ENCODE results near the gene SLC25A26.

SLC25A26 gene

DNA sequence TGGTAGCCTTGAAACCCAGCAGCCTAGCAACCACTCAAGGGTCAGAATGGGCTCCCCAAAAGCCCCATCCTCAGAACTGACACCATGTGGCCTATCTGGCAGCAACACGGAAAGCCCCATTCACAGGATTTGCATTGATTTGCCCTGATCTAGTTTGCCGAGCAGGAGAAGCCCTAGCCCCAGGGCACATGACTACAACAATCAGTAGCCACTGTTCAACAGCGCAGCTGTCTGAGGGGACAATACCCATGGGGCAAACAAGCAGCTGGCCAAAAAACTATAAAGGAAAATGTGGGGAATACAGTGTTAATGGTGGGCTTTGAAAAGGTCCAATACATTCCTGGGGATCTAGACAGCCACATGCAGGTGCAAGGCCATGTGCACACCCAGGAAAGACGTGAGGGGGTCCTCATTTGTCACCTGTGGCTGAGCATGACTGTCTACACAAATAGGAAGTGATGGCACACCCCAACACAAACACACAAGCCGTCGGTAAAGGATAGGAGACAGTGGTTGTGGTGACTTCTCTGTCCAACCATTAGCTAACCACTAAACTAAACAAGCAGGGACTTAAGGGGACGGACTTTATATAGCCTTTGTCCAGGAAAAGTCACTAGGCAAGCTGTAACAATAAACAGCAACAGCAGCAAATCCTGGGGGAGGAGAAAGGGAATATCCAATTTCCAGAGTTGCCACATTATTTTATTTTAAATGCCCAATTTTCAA is 166.3 kb downstream of the SLC25A26 start:
- no peak overlapping the region for H3K4me3 Mint-ChIP-seq
- peaks cover 11% of the 10 kb centered on the region for H3K9me3 Mint-ChIP-seq
- peaks cover 3% of the 10 kb centered on the region for H3K4me1 Mint-ChIP-seq
- peak overlapping the region in 2 of 3 experiments; percentile 11 to 58 for H3K27ac Mint-ChIP-seq
- peaks cover 88% of the 10 kb centered on the region for H3K36me3 Mint-ChIP-seq (ENCODE audit: low read depth)
- TF ChIP-seq, protein P1, sequence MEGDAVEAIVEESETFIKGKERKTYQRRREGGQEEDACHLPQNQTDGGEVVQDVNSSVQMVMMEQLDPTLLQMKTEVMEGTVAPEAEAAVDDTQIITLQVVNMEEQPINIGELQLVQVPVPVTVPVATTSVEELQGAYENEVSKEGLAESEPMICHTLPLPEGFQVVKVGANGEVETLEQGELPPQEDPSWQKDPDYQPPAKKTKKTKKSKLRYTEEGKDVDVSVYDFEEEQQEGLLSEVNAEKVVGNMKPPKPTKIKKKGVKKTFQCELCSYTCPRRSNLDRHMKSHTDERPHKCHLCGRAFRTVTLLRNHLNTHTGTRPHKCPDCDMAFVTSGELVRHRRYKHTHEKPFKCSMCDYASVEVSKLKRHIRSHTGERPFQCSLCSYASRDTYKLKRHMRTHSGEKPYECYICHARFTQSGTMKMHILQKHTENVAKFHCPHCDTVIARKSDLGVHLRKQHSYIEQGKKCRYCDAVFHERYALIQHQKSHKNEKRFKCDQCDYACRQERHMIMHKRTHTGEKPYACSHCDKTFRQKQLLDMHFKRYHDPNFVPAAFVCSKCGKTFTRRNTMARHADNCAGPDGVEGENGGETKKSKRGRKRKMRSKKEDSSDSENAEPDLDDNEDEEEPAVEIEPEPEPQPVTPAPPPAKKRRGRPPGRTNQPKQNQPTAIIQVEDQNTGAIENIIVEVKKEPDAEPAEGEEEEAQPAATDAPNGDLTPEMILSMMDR (IDR thresholded peaks at IDR 0.05; ENCODE audit: unreplicated experiment in 3 of 3) = no peak
- peaks cover 3% of the 10 kb centered on the region for H3K27me3 Mint-ChIP-seq (ENCODE audit: low read depth)

DNA sequence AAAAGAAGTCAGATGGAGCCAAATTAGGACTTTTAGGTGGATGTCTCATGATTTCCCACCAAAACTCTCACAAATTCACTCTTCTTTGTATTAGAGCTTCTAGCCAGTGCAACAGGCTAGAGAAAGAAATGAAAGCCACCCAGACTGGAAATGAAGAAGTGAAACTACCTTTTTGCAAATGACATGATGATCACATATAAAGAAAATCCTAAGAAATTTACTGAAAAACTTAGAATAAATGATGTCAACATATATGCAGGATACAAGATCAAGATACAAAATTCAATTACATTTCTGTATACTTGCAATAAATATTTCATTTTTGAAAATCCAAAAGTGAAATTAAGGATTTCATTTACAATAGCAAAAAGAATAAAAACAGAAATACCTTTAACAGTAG is 169.2 kb downstream of the SLC25A26 start:
- TF ChIP-seq, protein P1 (IDR thresholded peaks at IDR 0.05; ENCODE audit: unreplicated experiment in 3 of 3) = no peak
- peaks cover 9% of the 10 kb centered on the region for H3K9me3 Mint-ChIP-seq
- H3K4me1 Mint-ChIP-seq = peaks cover 30% of the 10 kb centered on the region
- no peak overlapping the region for H3K27ac Mint-ChIP-seq
- peaks cover 83% of the 10 kb centered on the region for H3K36me3 Mint-ChIP-seq (ENCODE audit: low read depth)
- H3K27me3 Mint-ChIP-seq (ENCODE audit: low read depth) = peaks cover 3% of the 10 kb centered on the region
- H3K4me3 Mint-ChIP-seq = no peak overlapping the region

DNA sequence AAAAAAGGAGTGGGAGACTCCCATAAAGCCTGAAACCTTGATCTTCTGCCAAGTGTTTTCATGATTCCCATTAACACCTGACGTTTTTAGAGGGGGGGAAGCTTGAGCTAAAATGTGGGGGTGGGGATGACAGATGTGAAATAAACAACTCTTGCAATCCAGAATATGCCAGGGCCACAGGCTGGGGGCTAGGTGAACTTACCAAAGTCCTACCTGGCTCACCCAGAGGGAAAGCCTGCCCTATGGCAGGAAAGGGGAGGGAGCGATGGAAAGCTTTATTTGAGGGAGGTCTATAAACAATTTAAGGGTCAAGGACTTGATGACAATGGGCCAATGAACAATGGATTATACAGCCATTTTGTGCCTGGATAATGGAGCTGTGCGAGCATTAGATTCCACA is 171.7 kb downstream of the SLC25A26 start:
- peaks cover 4% of the 10 kb centered on the region for H3K9me3 Mint-ChIP-seq

DNA sequence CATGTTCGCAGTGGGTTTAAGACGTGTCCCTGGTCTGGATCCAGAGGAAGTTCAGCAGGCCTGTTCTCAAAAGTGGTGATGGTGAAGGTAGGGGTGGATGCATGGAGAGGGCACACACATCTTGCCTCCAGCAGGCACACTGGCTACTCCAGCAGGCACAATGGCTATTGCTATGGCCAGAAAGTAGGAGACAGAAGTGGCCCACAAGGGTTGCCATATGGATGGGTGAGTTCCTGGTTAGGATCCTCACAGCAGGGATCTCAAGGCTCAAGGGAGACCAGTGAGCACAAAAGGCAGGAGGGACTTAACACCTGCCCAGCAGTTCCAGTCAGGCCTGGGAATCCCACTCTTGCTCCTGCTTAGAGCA is 172.1 kb downstream of the SLC25A26 start:
- H3K27ac Mint-ChIP-seq = peak overlapping the region in 2 of 3 experiments; percentile 59 to 66
- peaks cover 4% of the 10 kb centered on the region for H3K9me3 Mint-ChIP-seq
- no peaks in the 10 kb centered on the region for H3K27me3 Mint-ChIP-seq (ENCODE audit: low read depth)
- H3K4me1 Mint-ChIP-seq = peaks cover 38% of the 10 kb centered on the region
- peaks cover 78% of the 10 kb centered on the region for H3K36me3 Mint-ChIP-seq (ENCODE audit: low read depth)
- TF ChIP-seq, protein P1 (IDR thresholded peaks at IDR 0.05; ENCODE audit: unreplicated experiment in 3 of 3) = no peak
- no peak overlapping the region for H3K4me3 Mint-ChIP-seq

More for the DNA sequence above, 171.7 kb downstream of the SLC25A26 start:
- Mint-ChIP-seq H3K36me3 (ENCODE audit: low read depth) (peaks cover 74% of the 10 kb centered on the region), H3K4me3 (no peak overlapping the region), H3K4me1 (peaks cover 34% of the 10 kb centered on the region), H3K27me3 (ENCODE audit: low read depth) (no peaks in the 10 kb centered on the region), H3K27ac (no peak overlapping the region)
- TF ChIP-seq, protein P1 (IDR thresholded peaks at IDR 0.05; ENCODE audit: unreplicated experiment in 3 of 3) = no peak

DNA sequence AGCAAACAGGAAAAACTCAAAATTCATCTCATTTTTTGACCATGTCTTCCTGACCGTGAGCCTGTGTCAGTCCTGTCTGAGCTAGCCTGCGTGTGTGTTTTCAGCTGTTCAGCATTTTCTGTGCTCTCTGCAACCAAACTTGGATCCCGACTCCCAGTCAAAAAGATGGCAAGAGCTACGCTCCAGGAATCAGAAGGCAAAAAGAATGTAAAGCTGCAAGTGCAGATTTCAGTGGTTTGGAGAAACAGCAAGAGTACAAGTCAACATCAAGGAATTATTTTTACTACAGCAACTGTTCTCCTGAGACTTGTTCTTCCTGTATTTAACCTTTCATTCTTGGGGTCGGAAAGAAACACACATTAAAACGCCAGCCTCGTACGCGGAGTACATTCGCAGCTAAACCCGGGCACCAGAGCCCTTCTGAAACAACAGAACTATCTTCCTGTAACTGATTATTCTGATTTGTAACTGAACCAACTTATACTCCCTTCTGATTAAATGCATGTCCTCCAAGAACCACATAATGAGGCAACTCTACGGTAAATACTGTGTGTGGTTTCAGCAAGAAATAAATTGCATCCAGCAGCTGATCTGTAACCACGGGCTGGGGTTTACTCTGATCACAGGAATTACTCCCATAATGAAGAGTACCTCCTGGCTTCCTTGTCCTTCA is 172.7 kb downstream of the SLC25A26 start:
- Mint-ChIP-seq H3K9me3 (peaks cover 4% of the 10 kb centered on the region), H3K36me3 (ENCODE audit: low read depth) (peaks cover 78% of the 10 kb centered on the region), H3K4me3 (peak overlapping the region in 1 of 3 experiments; percentile 7), H3K27ac (peak overlapping the region; percentile 36 to 66 (median 59)), H3K4me1 (peaks cover 43% of the 10 kb centered on the region), H3K27me3 (ENCODE audit: low read depth) (no peaks in the 10 kb centered on the region)
- TF ChIP-seq, protein P1 (IDR thresholded peaks at IDR 0.05; ENCODE audit: unreplicated experiment in 3 of 3) = no peak
